Hippocampal formation (tissue), 2 donors: ENCODE results near the gene GPR135.

Experiments used
- DNase-seq, 2 donors: peaks; one replicate each; lab custom pipeline; 2025; lab: John Stamatoyannopoulos, UW

The GPR135 gene

DNA sequence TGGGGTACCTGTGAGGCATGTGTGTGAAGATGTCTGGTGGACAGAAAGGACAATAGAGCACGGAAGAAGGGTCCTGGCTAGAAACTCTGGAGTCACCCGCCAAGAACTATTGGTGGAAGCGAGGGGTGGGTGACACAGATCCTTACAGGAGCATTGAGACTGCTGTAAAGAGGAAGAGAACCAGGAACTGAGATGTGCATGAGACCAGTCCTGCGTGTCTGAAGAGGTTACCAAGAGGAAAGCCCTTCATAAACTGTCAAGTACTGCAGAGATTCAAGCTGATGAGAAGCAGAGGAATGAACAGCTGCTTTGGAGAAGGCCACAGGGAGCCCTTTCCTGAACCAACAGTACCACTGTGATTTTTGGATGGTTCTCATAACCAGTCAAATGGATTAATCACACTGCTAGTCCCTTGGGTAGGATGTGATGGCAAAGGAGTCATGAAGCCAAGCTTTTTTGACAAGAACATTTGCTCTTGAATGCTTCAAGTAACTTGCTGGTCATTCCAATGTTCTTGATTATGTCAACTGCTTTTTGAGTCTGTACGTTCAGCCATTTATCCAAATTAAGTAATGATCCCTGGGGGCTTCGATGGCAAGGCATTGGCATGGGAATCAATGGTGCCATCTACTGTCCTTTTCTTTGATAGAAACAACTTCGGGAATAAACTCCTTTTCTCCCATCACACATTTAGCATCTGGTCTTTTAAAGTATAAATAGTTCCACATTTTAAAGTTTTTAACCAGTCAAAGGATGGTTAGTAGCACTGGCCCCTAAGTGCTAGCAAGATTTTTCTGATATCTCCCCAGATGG is 42.9 kb downstream of the GPR135 start:
- no peak for DNase-seq

DNA sequence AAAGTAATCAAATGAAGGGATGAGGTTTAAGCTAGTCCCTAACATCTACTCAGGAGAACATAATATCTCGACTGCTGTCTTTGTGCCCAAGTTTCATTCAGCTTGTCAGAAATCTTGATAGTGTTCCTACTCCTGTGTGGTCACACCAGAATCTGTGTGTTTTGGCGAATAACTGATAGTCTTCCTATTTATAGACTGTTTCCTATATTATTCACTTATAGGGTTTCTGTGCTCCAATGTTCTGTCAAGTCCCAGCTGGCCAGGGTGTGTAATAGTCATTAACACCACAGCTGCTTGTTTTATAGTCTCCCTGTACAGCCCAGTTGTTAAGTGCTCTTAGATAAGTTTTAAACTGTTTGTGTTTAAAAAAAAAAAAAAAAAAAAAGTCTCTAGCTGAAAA is 45.9 kb downstream of the GPR135 start:
- DNase-seq = no peak

DNA sequence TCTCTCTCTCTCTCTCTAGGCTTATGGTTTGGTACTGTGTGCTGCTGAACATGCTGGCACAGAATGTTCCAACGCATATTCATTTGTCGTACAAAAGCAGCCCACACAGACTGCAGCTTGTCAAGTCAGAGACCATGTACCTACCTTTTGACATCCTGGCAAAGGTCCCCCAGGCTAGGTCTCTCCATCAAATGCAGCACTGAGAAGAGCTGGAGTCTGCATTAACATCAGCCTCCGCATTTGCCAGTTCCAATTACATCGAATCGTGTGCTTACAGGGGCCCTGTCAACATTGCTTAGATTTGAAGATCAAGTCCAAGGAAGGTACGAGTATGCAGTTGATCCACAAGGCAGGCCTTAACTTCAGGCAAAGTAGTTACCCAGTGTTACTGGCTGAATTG is 47.9 kb downstream of the GPR135 start:
- no peak for DNase-seq

DNA sequence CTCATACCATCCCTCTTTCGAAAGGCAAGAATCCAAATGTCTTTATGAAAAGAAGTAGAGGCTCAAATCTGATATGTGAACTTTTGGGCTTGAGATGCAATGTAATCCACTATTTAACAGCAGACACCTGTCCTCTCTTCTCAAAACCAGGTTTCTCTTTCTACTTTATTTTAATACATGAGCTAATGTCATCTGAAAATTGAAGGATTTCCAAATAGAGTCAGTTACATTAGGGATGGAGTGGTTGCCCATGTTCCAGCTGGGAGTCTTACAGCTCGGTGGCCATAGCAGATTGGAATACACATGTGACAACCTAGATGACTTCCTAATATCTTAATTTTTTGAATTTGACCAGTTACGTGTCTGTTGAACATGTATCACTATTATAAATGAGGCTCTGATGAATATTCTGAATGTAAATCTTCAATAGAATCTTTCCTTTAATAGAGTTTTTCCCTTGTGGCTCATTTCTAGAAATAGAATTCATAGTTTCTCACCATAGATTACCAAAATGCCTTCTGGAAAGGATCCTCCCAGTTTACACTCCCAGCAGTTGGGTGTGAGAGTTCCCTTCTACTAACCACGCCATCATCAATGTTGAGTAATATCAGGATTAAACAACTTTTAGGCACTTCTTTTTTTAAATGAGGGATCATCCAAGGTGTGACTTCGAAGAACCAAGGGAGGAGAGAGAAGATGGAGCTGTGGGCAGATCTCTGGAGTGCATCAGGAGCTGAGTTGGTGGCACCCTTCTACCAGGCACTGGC is 49.2 kb downstream of the GPR135 start:
- no peak for DNase-seq
